IMR-90 (cell line): ENCODE measurements around the gene CPED1. TPM values are rescaled to one million over a fixed set of nuclear protein-coding genes. Genes with fewer than 3 reads are reported as not detected.

Experiments used
- ATAC-seq: fragments of 200-7000 bp; cut with Tn5 transposase; 2 replicates; pipeline ENCODE4 v1.9.1; 2020; ENCODE audit warnings: low read depth, mild to moderate bottlenecking, moderate library complexity
- BruUV-seq: library from RNA; stranded (reverse); fragments of 400-500 nt; replicated peaks from 2 replicates; lab custom pipeline; 2021; lab: Mats Ljungman, UMichigan
- CTCF ChIA-PET: fragments of 300-600 bp; formaldehyde crosslinking; extraction: SDS; loops from one replicate; lab custom pipeline; 2021; ENCODE audit warnings: antibody characterized with exemption; lab: Yijun Ruan, JAX
- POLR2A ChIA-PET: fragments of 300-600 bp; sonication (Branson Sonifier 250); formaldehyde crosslinking; loops from one replicate; lab custom pipeline; 2022; ENCODE audit warnings: antibody characterized with exemption; ENCODE audit not compliant: unreplicated experiment; lab: Charles Lee
- DNase-seq: peaks from one replicate; pipeline ENCODE4 v3.0.0; 2013
- H2AFZ ChIP-seq: replicated peaks from 2 replicates; pipeline ENCODE3; 2013; ENCODE audit warnings: low read length, mild to moderate bottlenecking; ENCODE audit not compliant: poor library complexity
- H2AK5ac ChIP-seq: 2 replicates; pipeline ENCODE4 v1.6.1; 2013; ENCODE audit warnings: low read depth, low read length, inconsistent platforms
- H2AK9ac ChIP-seq: replicated peaks from 2 replicates; pipeline ENCODE3; 2013; ENCODE audit warnings: mild to moderate bottlenecking, low read depth, low read length, moderate library complexity; ENCODE audit not compliant: poor library complexity
- H2BK120ac ChIP-seq: 2 replicates; pipeline ENCODE4 v1.6.1; 2013; ENCODE audit warnings: low read depth, low read length, inconsistent platforms
- H2BK15ac ChIP-seq: 3 replicates; pipeline ENCODE4 v1.6.1; 2013; ENCODE audit warnings: low read depth, low read length, inconsistent platforms
- H2BK20ac ChIP-seq: 2 replicates; pipeline ENCODE4 v1.6.1; 2013; ENCODE audit warnings: low read depth, mild to moderate bottlenecking, inconsistent platforms, low read length, moderate library complexity
- H2BK5ac ChIP-seq: 2 replicates; pipeline ENCODE4 v1.6.1; 2013; ENCODE audit warnings: mild to moderate bottlenecking, low read depth, low read length, inconsistent platforms; ENCODE audit not compliant: poor library complexity, severe bottlenecking
- H3K14ac ChIP-seq: replicated peaks from 2 replicates; pipeline ENCODE4 v1.6.1; 2013; ENCODE audit warnings: low read depth, low read length, inconsistent platforms
- H3K18ac ChIP-seq: 2 replicates; pipeline ENCODE4 v1.6.1; 2013; ENCODE audit warnings: low read depth, low read length, control low read depth
- H3K23ac ChIP-seq: 2 replicates; pipeline ENCODE4 v1.6.1; 2013; ENCODE audit warnings: low read depth, low read length, inconsistent platforms
- H3K27ac ChIP-seq: 2 replicates; pipeline ENCODE4 v1.5.1; 2013; ENCODE audit warnings: mild to moderate bottlenecking, control low read depth, low read length; ENCODE audit not compliant: insufficient read depth
- H3K27me3 ChIP-seq: 2 replicates; pipeline ENCODE4 v1.6.1; 2013; ENCODE audit warnings: low read length; ENCODE audit not compliant: control insufficient read depth, insufficient read depth
- H3K36me3 ChIP-seq: 2 replicates; pipeline ENCODE4 v1.6.1; 2013; ENCODE audit warnings: low read length, mixed read lengths; ENCODE audit not compliant: control insufficient read depth, insufficient read depth
- H3K4ac ChIP-seq: 2 replicates; pipeline ENCODE4 v1.6.1; 2013; ENCODE audit warnings: low read depth, low read length, inconsistent platforms
- H3K4me1 ChIP-seq: 2 replicates; pipeline ENCODE4 v1.6.1; 2013; ENCODE audit warnings: low read length, mixed read lengths; ENCODE audit not compliant: control insufficient read depth, insufficient read depth
- H3K4me2 ChIP-seq: 2 replicates; pipeline ENCODE4 v1.6.1; 2013; ENCODE audit warnings: low read depth, mild to moderate bottlenecking, control low read depth, low read length, moderate library complexity
- H3K4me3 ChIP-seq: 2 replicates; pipeline ENCODE4 v1.5.1; 2013; ENCODE audit warnings: low read depth, mild to moderate bottlenecking, control low read depth, low read length, moderate library complexity; ENCODE audit not compliant: insufficient read depth
- H3K56ac ChIP-seq: 2 replicates; pipeline ENCODE4 v1.6.1; 2013; ENCODE audit warnings: low read length, inconsistent platforms; ENCODE audit not compliant: insufficient read depth; ENCODE audit errors: extremely low read depth
- H3K79me1 ChIP-seq, 2 experiments: 2 replicates each; pipeline ENCODE4 v1.6.1; 2013; ENCODE audit warnings: low read length in 2 of 2, inconsistent platforms in 1 of 2, low read depth in 1 of 2
- H3K9ac ChIP-seq: 2 replicates; pipeline ENCODE4 v1.6.1; 2013; ENCODE audit warnings: low read depth, low read length, control low read depth
- H3K9me1 ChIP-seq: 2 replicates; pipeline ENCODE4 v1.6.1; 2013; ENCODE audit warnings: low read length, inconsistent platforms; ENCODE audit not compliant: insufficient read depth
- H3K9me3 ChIP-seq: 2 replicates; pipeline ENCODE4 v1.6.1; 2013; ENCODE audit warnings: low read length; ENCODE audit not compliant: control insufficient read depth, insufficient read depth
- H4K20me1 ChIP-seq: 2 replicates; pipeline ENCODE4 v1.6.1; 2013; ENCODE audit warnings: low read length, inconsistent platforms; ENCODE audit not compliant: insufficient read depth
- H4K5ac ChIP-seq: 2 replicates; pipeline ENCODE4 v1.6.1; 2013; ENCODE audit warnings: mild to moderate bottlenecking, low read depth, low read length, control low read depth
- H4K8ac ChIP-seq, 2 experiments: 2 replicates each; pipeline ENCODE4 v1.6.1; 2013; ENCODE audit warnings: low read depth in 2 of 2, low read length in 2 of 2, control low read depth in 1 of 2, inconsistent platforms in 1 of 2
- H4K91ac ChIP-seq: 2 replicates; pipeline ENCODE4 v1.6.1; 2013; ENCODE audit warnings: low read depth, low read length, inconsistent platforms; ENCODE audit not compliant: insufficient read depth
- BHLHE40 ChIP-seq: fragments of 150-350 bp; IDR thresholded peaks from 2 replicates; pipeline ENCODE4 v1.6.1; 2016; ENCODE audit warnings: mild to moderate bottlenecking, low read depth, low read length
- CEBPB ChIP-seq: IDR thresholded peaks from 2 replicates; pipeline ENCODE4 v1.6.1; 2012; ENCODE audit warnings: low read depth, low read length, improper control_type of control experiment
- FOS ChIP-seq: fragments of 150-350 bp; IDR thresholded peaks from 2 replicates; pipeline ENCODE4 v1.6.1; 2016; ENCODE audit warnings: low read depth, low read length
- MAFK ChIP-seq: IDR thresholded peaks from 2 replicates; pipeline ENCODE4 v1.6.1; 2012; ENCODE audit warnings: low read depth, low read length, improper control_type of control experiment
- MAZ ChIP-seq: IDR thresholded peaks from 2 replicates; pipeline ENCODE4 v1.6.1; 2012; ENCODE audit warnings: low read depth, mild to moderate bottlenecking, low read length, improper control_type of control experiment, moderate library complexity, borderline replicate concordance
- NFE2L2 ChIP-seq: fragments of 150-350 bp; IDR thresholded peaks from 2 replicates; pipeline ENCODE4 v1.6.1; 2016; ENCODE audit warnings: low read depth, mild to moderate bottlenecking, low read length
- POLR2A ChIP-seq: IDR thresholded peaks from 2 replicates; pipeline ENCODE4 v1.6.1; 2012; ENCODE audit warnings: mild to moderate bottlenecking, low read depth, low read length
- RCOR1 ChIP-seq: IDR thresholded peaks from 2 replicates; pipeline ENCODE4 v1.6.1; 2012; ENCODE audit warnings: mild to moderate bottlenecking, low read length, improper control_type of control experiment; ENCODE audit not compliant: insufficient replicate concordance
- RFX5 ChIP-seq: IDR thresholded peaks from 2 replicates; pipeline ENCODE4 v1.8.0; 2012; ENCODE audit warnings: low read depth, mild to moderate bottlenecking, low read length, moderate library complexity
- SMC3 ChIP-seq: fragments of 150-350 bp; IDR thresholded peaks from 2 replicates; pipeline ENCODE4 v1.6.1; 2016; ENCODE audit warnings: low read depth, mild to moderate bottlenecking, antibody characterized with exemption, low read length, moderate library complexity
- USF2 ChIP-seq: fragments of 150-350 bp; IDR thresholded peaks from 2 replicates; pipeline ENCODE4 v1.6.1; 2017; ENCODE audit warnings: mild to moderate bottlenecking, antibody characterized with exemption, low read length, low read depth
- WGBS, 2 experiments: methylation state at CpG; one replicate each; pipeline versions ENCODE4 v1.1.5 to v1.1.7; 2013; ENCODE audit warnings: missing lambda C conversion rate in 2 of 2; ENCODE audit not compliant: insufficient read length in 1 of 2; ENCODE audit errors: extremely low coverage in 2 of 2; 5-methylcytosine and 5-hydroxymethylcytosine counted together
- dilution Hi-C: fragments of 300-500 bp; cut with HindIII; formaldehyde crosslinking; loops from one replicate; pipeline ENCODE4 v1.14.3; 2018; ENCODE audit warnings: low sequenced_read_pairs; ENCODE audit not compliant: unreplicated experiment
- in situ Hi-C: fragments of 300-500 bp; cut with MboI; formaldehyde crosslinking; loops from 3 replicates; pipeline ENCODE4 v1.14.3; 2019; ENCODE audit warnings: low sequenced_read_pairs, inconsistent platforms, mixed read lengths
- intact Hi-C: fragments of 100-400 bp; cut with micrococcal nuclease; formaldehyde crosslinking; loops from 2 replicates; pipeline ENCODE4 v1.10.0; 2022
- polyA plus RNA-seq, 3 experiments: library from polyadenylated mRNA; depleted of rRNA; stranded (reverse); fragments of >200 nt; gene quantifications; 2 replicates each; pipeline ENCODE4 v1.2.3, GENCODE V29; 2012; ENCODE audit warnings: low replicate concordance in 1 of 3
- total RNA-seq: library from RNA; depleted of rRNA; stranded (reverse); fragments of >200 nt; gene quantifications from 2 replicates; pipeline ENCODE4 v1.2.3, GENCODE V29; 2012

CPED1 gene
- total and polyA plus RNA-seq, 2 of the 4 experiments (the other 2 are of a cell fraction): 31.2 to 96.8 TPM

- H4K8ac ChIP-seq: peak overlapping the region in 1 of 2 experiments; percentile 86; a peak in 2 of 4 replicates
- ATAC-seq: no peak
- H4K91ac ChIP-seq: peak overlapping the region; percentile 30; the same call in 1 of the 2 replicates
- H3K14ac ChIP-seq: peak overlapping the region; percentile 57
- POLR2A ChIA-PET: no interaction called here
- H2BK120ac ChIP-seq: peak overlapping the region; percentile 60
- peak overlapping the region; percentile 80; the same call in 1 of the 2 replicates for H2AK5ac ChIP-seq
- WGBS, 2 experiments: no CpG with 5 or more reads among the region's 2 CpGs
- BruUV-seq: no TSS peak
- no peaks in the 10 kb centered on the region; the same call in 1 of the 2 replicates for H3K9me1 ChIP-seq
- no peak overlapping the region for H3K4me3 ChIP-seq
- no peak for TF ChIP-seq POLR2A
- TF ChIP-seq USF2: no peak
- TF ChIP-seq FOS: no peak
- no peak for TF ChIP-seq NFE2L2
- no peak for TF ChIP-seq RCOR1
- TF ChIP-seq MAZ: no peak
- TF ChIP-seq MAFK: no peak
- no peak for TF ChIP-seq RFX5
- no peak for TF ChIP-seq CEBPB
- TF ChIP-seq SMC3: no peak
- no peak for TF ChIP-seq BHLHE40
- peak overlapping the region; percentile 61 for H2BK20ac ChIP-seq
- H2AK9ac ChIP-seq: no peak overlapping the region
- intact Hi-C loops (no loop called here), dilution Hi-C loops (no loop called here), in situ Hi-C loops (no loop called here)
- no peak for DNase-seq
- H3K27me3 ChIP-seq: no peaks in the 10 kb centered on the region
- peaks cover 9% of the 10 kb centered on the region for H3K4me1 ChIP-seq
- peak overlapping the region; percentile 69; the same call in 1 of the 2 replicates for H3K18ac ChIP-seq
- H3K23ac ChIP-seq: peak overlapping the region; percentile 41; the same call in 1 of the 2 replicates
- peak overlapping the region; percentile 57; the same call in 1 of the 2 replicates for H3K4me2 ChIP-seq
- H3K56ac ChIP-seq: no peak overlapping the region
- peak overlapping the region; percentile 31; the same call in 1 of the 2 replicates for H4K5ac ChIP-seq
- no peaks in the 10 kb centered on the region for H3K9me3 ChIP-seq
- H3K36me3 ChIP-seq: 0 out of 2 replicates have a peak, but pooled peaks cover 1% of the 10 kb centered on the region
- H2BK5ac ChIP-seq: peak overlapping the region; percentile 94
- 0 out of 2 replicates have a peak overlapping the region, but pooled peaks have one; percentile 19 for H3K27ac ChIP-seq
- H4K20me1 ChIP-seq: no peaks in the 10 kb centered on the region
- peaks cover 2 to 4% of the 10 kb centered on the region in 2 experiments; a peak in 1 of 4 replicates for H3K79me1 ChIP-seq
- H2AFZ ChIP-seq: no peak overlapping the region
- H3K4ac ChIP-seq: peak overlapping the region; percentile 63
- H2BK15ac ChIP-seq: peak overlapping the region; percentile 18; the same call in 1 of the 3 replicates
- no peak overlapping the region; the same call in 1 of the 2 replicates for H3K9ac ChIP-seq
- CTCF ChIA-PET: interaction anchor here (1.0 to 1.1 kb wide), 3 partner anchors 16 to 22 kb away, joined by 3 to 8 read pairs (median 3); no protein-coding TSS in a partner anchor
Observed at GRCh38 chr7:121279060-121279620, 290.6 kb downstream of the CPED1 start.
